Thoracic aorta (tissue), 2 donors: ENCODE data around the gene ANKRD17. TPM values are rescaled to one million over a fixed set of nuclear protein-coding genes. Genes with fewer than 3 reads are reported as not detected.

Source experiments
- ATAC-seq: fragments of 150-250 bp; one replicate; pipeline ENCODE4 v1.8.0; 2017; ENCODE audit warnings: low read depth; ENCODE audit not compliant: insufficient number of reproducible peaks, low FRiP score
- DNase-seq: peaks from one replicate; pipeline ENCODE4 v3.0.0-alpha.2; 2020; ENCODE audit warnings: low spot score
- H3K27ac ChIP-seq, 2 donors: fragments of 200-600 bp; sonication (generic); 1 replicate in 1 of 2; 2 replicates in 1 of 2; pipeline ENCODE4 v1.5.1; 2016; ENCODE audit warnings: mild to moderate bottlenecking in 2 of 2, moderate library complexity in 2 of 2
- H3K27me3 ChIP-seq: fragments of 200-600 bp; sonication (generic); replicated peaks from 2 replicates; pipeline ENCODE4 v1.6.0; 2016; ENCODE audit warnings: mild to moderate bottlenecking; ENCODE audit not compliant: insufficient read depth
- H3K36me3 ChIP-seq: fragments of 200-600 bp; sonication (generic); one replicate; pipeline ENCODE4 v1.5.1; 2016
- H3K4me1 ChIP-seq, 2 donors: fragments of 200-600 bp; sonication (generic); 1 replicate in 1 of 2; 2 replicates in 1 of 2; pipeline versions ENCODE4 v1.5.1 to v1.6.0; 2016; ENCODE audit warnings: low read depth in 2 of 2, mild to moderate bottlenecking in 1 of 2; ENCODE audit not compliant: control insufficient read depth in 1 of 2
- H3K4me3 ChIP-seq: fragments of 200-600 bp; sonication (generic); 2 replicates; pipeline ENCODE4 v1.5.1; 2016; ENCODE audit warnings: mild to moderate bottlenecking
- H3K9me3 ChIP-seq: fragments of 200-600 bp; sonication (generic); 2 replicates; pipeline ENCODE4 v1.5.1; 2016
- total RNA-seq, 2 donors: library from RNA; depleted of rRNA; stranded (reverse); fragments of >200 nt; gene quantifications; one replicate each; pipeline versions ENCODE4 v1.1.0 to v1.2.3, GENCODE V29; 2016
- TF ChIP-seq, protein P1 (sequence below): fragments of 200-600 bp; sonication (generic); IDR thresholded peaks from one replicate; pipeline ENCODE4 v1.5.1; 2019; ENCODE audit warnings: antibody characterized with exemption

The ANKRD17 gene
- total RNA-seq, 2 donors from 2014 or later: 49.3 to 58.8 TPM

DNA sequence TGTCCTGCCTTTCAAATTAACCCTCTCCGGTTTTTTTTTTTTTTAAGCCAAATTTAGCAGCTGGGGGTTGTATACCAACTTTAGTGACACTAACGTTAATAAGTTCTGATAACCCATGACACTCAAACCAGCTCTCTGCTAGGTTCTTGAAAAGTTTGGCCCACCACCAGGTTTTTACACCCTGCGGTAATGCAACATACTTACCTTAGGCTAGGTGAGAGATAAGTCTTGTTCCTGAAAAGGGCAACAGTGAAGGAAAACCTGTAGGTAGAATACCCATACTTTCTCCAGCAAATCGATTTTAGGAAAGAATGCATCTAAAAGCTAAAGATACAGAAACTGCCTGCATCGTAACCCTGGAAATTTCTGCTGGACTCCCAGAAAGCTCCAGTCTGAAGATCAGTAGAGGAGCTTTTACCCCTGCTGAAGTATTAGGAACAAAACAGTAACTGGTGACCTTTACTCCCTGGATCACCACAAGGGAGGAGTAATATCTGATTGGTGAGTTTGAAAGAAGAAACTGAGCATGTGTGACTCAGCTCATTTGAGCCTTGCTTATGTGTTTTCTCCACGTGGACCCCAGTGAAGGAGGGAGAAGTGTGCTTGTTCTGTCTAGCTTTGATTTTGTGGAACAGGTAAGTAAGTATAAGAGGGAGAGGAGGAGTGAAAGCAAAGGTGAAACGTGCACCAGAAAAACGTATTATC, 154.6 kb downstream of the ANKRD17 start:
- Histone ChIP-seq H3K36me3 (peaks cover 29% of the 10 kb centered on the region), H3K4me3 (no peak overlapping the region), H3K27ac (no peak overlapping the region), H3K9me3 (no peaks in the 10 kb centered on the region), H3K4me1 (no peaks in the 10 kb centered on the region), H3K27me3 (no peaks in the 10 kb centered on the region)
- DNase-seq (no peak), ATAC-seq (no peak)
- TF ChIP-seq, protein P1, sequence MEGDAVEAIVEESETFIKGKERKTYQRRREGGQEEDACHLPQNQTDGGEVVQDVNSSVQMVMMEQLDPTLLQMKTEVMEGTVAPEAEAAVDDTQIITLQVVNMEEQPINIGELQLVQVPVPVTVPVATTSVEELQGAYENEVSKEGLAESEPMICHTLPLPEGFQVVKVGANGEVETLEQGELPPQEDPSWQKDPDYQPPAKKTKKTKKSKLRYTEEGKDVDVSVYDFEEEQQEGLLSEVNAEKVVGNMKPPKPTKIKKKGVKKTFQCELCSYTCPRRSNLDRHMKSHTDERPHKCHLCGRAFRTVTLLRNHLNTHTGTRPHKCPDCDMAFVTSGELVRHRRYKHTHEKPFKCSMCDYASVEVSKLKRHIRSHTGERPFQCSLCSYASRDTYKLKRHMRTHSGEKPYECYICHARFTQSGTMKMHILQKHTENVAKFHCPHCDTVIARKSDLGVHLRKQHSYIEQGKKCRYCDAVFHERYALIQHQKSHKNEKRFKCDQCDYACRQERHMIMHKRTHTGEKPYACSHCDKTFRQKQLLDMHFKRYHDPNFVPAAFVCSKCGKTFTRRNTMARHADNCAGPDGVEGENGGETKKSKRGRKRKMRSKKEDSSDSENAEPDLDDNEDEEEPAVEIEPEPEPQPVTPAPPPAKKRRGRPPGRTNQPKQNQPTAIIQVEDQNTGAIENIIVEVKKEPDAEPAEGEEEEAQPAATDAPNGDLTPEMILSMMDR: no peak

GRCh38 chr4:73099143-73099542, 159.5 kb downstream of the ANKRD17 start:
- Histone ChIP-seq H3K9me3 (no peaks in the 10 kb centered on the region), H3K27me3 (no peaks in the 10 kb centered on the region), H3K36me3 (peaks cover 35% of the 10 kb centered on the region), H3K4me1 (no peaks in the 10 kb centered on the region), H3K4me3 (no peak overlapping the region), H3K27ac (no peak overlapping the region)
- DNase-seq (no peak), ATAC-seq (no peak)
- TF ChIP-seq, protein P1: no peak

GRCh38 chr4:73098713-73099112, 159.9 kb downstream of the ANKRD17 start:
- TF ChIP-seq, protein P1: no peak
- ATAC-seq (no peak), DNase-seq (no peak)
- H3K36me3 ChIP-seq: peaks cover 35% of the 10 kb centered on the region
- H3K27ac ChIP-seq: no peak overlapping the region
- no peak overlapping the region for H3K4me3 ChIP-seq
- H3K9me3 ChIP-seq: no peaks in the 10 kb centered on the region
- no peaks in the 10 kb centered on the region for H3K27me3 ChIP-seq
- no peaks in the 10 kb centered on the region for H3K4me1 ChIP-seq

DNA sequence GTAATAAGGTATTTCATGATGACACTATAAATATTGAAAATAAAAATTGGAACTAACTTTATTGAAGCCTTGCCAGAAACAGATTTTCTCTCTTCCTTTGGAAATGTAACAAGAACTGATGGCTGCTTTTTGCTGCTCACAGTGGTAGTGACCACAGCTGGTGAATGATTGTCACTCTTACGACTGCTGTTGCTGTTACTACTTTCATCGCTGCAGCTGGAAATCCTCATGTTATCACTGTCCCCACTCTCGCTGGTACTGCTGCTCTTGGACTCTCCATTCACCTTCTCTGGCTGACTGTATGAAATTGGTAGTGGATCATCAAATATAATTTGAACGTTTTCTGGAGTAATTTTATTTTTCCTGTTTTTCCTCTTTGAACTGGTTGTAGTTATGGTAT, 160.6 kb downstream of the ANKRD17 start:
- no peak overlapping the region for H3K27ac ChIP-seq
- TF ChIP-seq, protein P1: no peak
- no peaks in the 10 kb centered on the region for H3K27me3 ChIP-seq
- H3K36me3 ChIP-seq: peaks cover 38% of the 10 kb centered on the region
- H3K4me1 ChIP-seq: no peaks in the 10 kb centered on the region
- H3K9me3 ChIP-seq: no peaks in the 10 kb centered on the region
- DNase-seq: no peak
- H3K4me3 ChIP-seq: no peak overlapping the region
- no peak for ATAC-seq

GRCh38 chr4:73092868-73093267, 165.7 kb downstream of the ANKRD17 start:
- no peak for ATAC-seq
- H3K4me1 ChIP-seq: peaks cover 7 to 14% of the 10 kb centered on the region in 2 donors
- no peak overlapping the region for H3K27ac ChIP-seq
- H3K36me3 ChIP-seq: peaks cover 44% of the 10 kb centered on the region
- no peak for DNase-seq
- no peaks in the 10 kb centered on the region for H3K27me3 ChIP-seq
- TF ChIP-seq, protein P1: no peak
- H3K9me3 ChIP-seq: no peaks in the 10 kb centered on the region
- no peak overlapping the region for H3K4me3 ChIP-seq
